WTC11 (cell line): ENCODE results near the gene ORM2. TPM values are rescaled to one million over a fixed set of nuclear protein-coding genes. Genes with fewer than 3 reads are reported as not detected.

ENCODE experiments used
- ATAC-seq: fragments of 200-7000 bp; cut with Tn5 transposase; 2 replicates; pipeline ENCODE4 v1.10.0; 2021; ENCODE audit warnings: mild to moderate bottlenecking, moderate library complexity
- CTCF ChIA-PET: fragments of 300-600 bp; sonication (Branson Sonifier 250); formaldehyde crosslinking; loops from one replicate; lab custom pipeline; 2021; ENCODE audit warnings: antibody characterized with exemption; lab: Charles Lee
- POLR2A ChIA-PET: fragments of 350-600 bp; sonication (Branson Sonifier 250); formaldehyde crosslinking; loops from one replicate; lab custom pipeline; 2021; ENCODE audit warnings: antibody characterized with exemption; lab: Charles Lee
- DNase-seq: peaks from one replicate; pipeline ENCODE4 v3.0.0; 2021; ENCODE audit warnings: low spot score
- H3K27ac Mint-ChIP-seq: 2 replicates; pipeline ENCODE4 v1.8.0; 2021; ENCODE audit warnings: mixed read lengths
- H3K27me3 Mint-ChIP-seq: 2 replicates; pipeline ENCODE4 v1.8.0; 2021; ENCODE audit warnings: low read depth, mild to moderate bottlenecking, moderate library complexity, mixed read lengths
- H3K36me3 Mint-ChIP-seq: 2 replicates; pipeline ENCODE4 v1.8.0; 2021; ENCODE audit warnings: mixed read lengths
- H3K4me1 Mint-ChIP-seq: 2 replicates; pipeline ENCODE4 v1.8.0; 2022; ENCODE audit warnings: mixed read lengths
- H3K4me3 Mint-ChIP-seq: 2 replicates; pipeline ENCODE4 v1.8.0; 2021; ENCODE audit warnings: mild to moderate bottlenecking, moderate library complexity, mixed read lengths
- H3K9me3 Mint-ChIP-seq: 2 replicates; pipeline ENCODE4 v1.8.0; 2021; ENCODE audit warnings: mixed read lengths
- ESRRA ChIP-seq: sonication (generic); formaldehyde crosslinking; IDR thresholded peaks from 2 replicates; pipeline ENCODE4 v1.8.1; 2022; ENCODE audit warnings: mild to moderate bottlenecking, missing genetic modification reagents, borderline replicate concordance
- ETV6 ChIP-seq: sonication (generic); formaldehyde crosslinking; IDR thresholded peaks from 2 replicates; pipeline ENCODE4 v1.8.1; 2022; ENCODE audit warnings: mild to moderate bottlenecking, missing genetic modification reagents
- GRHL2 ChIP-seq: fragments of 250-450 bp; sonication (Bioruptor Pico); IDR thresholded peaks from 2 replicates; pipeline ENCODE4 v1.8.0; 2022; ENCODE audit warnings: mild to moderate bottlenecking, moderate library complexity; ENCODE audit not compliant: insufficient replicate concordance, severe bottlenecking
- IRF1 ChIP-seq: sonication (generic); formaldehyde crosslinking; IDR thresholded peaks from 2 replicates; pipeline ENCODE4 v1.8.0; 2023; ENCODE audit warnings: missing genetic modification reagents
- MYBL2 ChIP-seq: sonication (generic); formaldehyde crosslinking; IDR thresholded peaks from 2 replicates; pipeline ENCODE4 v1.8.1; 2023; ENCODE audit warnings: mild to moderate bottlenecking, moderate library complexity, missing genetic modification reagents
- NFATC4 ChIP-seq: fragments of 250-450 bp; sonication (Bioruptor Pico); IDR thresholded peaks from 2 replicates; pipeline ENCODE4 v1.9.0; 2021; ENCODE audit warnings: mild to moderate bottlenecking
- NR1H2 ChIP-seq: sonication (generic); formaldehyde crosslinking; IDR thresholded peaks from 2 replicates; pipeline ENCODE4 v1.9.0; 2021; ENCODE audit warnings: mild to moderate bottlenecking, moderate library complexity, missing genetic modification reagents
- SMAD4 ChIP-seq: sonication (generic); formaldehyde crosslinking; IDR thresholded peaks from 2 replicates; pipeline ENCODE4 v1.8.0; 2022; ENCODE audit warnings: mild to moderate bottlenecking, missing genetic modification reagents
- TEAD4 ChIP-seq: sonication (generic); formaldehyde crosslinking; IDR thresholded peaks from 2 replicates; pipeline ENCODE4 v1.8.0; 2022; ENCODE audit warnings: mild to moderate bottlenecking, missing genetic modification reagents
- ZNF232 ChIP-seq: sonication (generic); formaldehyde crosslinking; IDR thresholded peaks from 2 replicates; pipeline ENCODE4 v1.8.0; 2022; ENCODE audit warnings: mild to moderate bottlenecking, missing genetic modification reagents
- ZNF263 ChIP-seq: sonication (generic); formaldehyde crosslinking; IDR thresholded peaks from 2 replicates; pipeline ENCODE4 v1.8.1; 2022; ENCODE audit warnings: low read depth, mild to moderate bottlenecking, moderate library complexity, missing genetic modification reagents
- ZNF423 ChIP-seq: fragments of 250-450 bp; sonication (Bioruptor Pico); IDR thresholded peaks from 2 replicates; pipeline ENCODE4 v2.1.2; 2022; ENCODE audit warnings: mild to moderate bottlenecking, moderate library complexity
- ZNF532 ChIP-seq: fragments of 250-450 bp; sonication (Bioruptor Pico); IDR thresholded peaks from 2 replicates; pipeline ENCODE4 v1.9.0; 2021; ENCODE audit warnings: mild to moderate bottlenecking, borderline replicate concordance
- total RNA-seq: library from RNA; stranded (reverse); gene quantifications from 3 replicates; pipeline ENCODE4 v1.2.3, GENCODE V29; 2021
- TF ChIP-seq, protein P1 (sequence below): sonication (generic); formaldehyde crosslinking; IDR thresholded peaks from 2 replicates; pipeline ENCODE4 v1.8.1; 2023; ENCODE audit warnings: mild to moderate bottlenecking, missing genetic modification reagents, borderline replicate concordance
- TF ChIP-seq, protein P2 (sequence below): sonication (generic); formaldehyde crosslinking; IDR thresholded peaks from 2 replicates; pipeline ENCODE4 v1.8.0; 2022; ENCODE audit warnings: mild to moderate bottlenecking, missing genetic modification reagents
- TF ChIP-seq, protein P3 (sequence below): sonication (generic); formaldehyde crosslinking; IDR thresholded peaks from 2 replicates; pipeline ENCODE4 v1.8.1; 2022; ENCODE audit warnings: mild to moderate bottlenecking, missing genetic modification reagents, moderate library complexity, borderline replicate concordance
- TF ChIP-seq, protein P4 (sequence below): sonication (generic); formaldehyde crosslinking; IDR thresholded peaks from 2 replicates; pipeline ENCODE4 v1.8.0; 2022; ENCODE audit warnings: mild to moderate bottlenecking, missing genetic modification reagents
- TF ChIP-seq, protein P5 (sequence below): fragments of 200-600 bp; IDR thresholded peaks from 2 replicates; pipeline ENCODE4 v1.8.0; 2022; ENCODE audit warnings: antibody characterized with exemption

The ORM2 gene
- total RNA-seq, 1 experiment from 2014 or later, result 1.6 TPM

DNA sequence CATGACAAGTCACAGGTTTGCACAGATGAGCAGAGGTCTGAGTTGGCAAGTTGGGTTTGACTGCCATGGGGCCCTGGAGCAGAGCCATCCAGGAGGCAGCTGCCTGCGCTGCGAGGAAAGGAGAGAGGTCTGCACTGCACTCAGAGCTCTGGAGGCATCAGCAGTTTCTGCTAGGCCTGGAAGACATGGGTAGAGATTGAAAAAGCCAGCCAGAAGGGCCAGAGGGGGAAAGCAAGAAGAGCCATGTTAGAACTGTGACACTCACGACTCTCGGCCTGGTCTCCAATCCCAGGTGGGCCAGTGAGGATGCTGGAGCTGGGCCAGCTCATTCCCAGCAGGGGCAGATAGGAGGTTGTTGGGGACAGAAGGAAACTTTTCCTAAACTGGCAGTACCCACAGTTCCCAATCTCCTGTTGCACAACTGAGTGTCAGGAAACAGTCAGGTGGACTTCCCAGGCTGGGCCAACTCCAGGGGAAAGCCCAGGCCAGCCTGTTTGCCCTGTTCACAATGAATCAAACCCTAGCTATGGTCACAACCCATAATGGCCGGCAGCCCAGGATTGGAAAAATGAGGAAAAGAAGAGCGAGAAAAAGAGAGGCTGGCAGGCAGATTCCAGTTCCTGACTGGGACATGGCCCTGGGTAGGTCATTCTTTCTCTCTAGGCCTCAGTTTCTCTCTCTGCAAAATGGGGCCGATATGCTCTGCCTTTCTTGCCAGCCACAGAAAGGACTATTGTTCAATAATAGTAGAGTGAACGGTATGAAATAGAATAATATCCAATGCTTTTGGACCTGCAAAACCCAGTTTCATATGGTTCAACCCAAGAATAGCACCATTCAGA is 14.6 kb upstream of the ORM2 start (continued):
- TF ChIP-seq, protein P1, sequence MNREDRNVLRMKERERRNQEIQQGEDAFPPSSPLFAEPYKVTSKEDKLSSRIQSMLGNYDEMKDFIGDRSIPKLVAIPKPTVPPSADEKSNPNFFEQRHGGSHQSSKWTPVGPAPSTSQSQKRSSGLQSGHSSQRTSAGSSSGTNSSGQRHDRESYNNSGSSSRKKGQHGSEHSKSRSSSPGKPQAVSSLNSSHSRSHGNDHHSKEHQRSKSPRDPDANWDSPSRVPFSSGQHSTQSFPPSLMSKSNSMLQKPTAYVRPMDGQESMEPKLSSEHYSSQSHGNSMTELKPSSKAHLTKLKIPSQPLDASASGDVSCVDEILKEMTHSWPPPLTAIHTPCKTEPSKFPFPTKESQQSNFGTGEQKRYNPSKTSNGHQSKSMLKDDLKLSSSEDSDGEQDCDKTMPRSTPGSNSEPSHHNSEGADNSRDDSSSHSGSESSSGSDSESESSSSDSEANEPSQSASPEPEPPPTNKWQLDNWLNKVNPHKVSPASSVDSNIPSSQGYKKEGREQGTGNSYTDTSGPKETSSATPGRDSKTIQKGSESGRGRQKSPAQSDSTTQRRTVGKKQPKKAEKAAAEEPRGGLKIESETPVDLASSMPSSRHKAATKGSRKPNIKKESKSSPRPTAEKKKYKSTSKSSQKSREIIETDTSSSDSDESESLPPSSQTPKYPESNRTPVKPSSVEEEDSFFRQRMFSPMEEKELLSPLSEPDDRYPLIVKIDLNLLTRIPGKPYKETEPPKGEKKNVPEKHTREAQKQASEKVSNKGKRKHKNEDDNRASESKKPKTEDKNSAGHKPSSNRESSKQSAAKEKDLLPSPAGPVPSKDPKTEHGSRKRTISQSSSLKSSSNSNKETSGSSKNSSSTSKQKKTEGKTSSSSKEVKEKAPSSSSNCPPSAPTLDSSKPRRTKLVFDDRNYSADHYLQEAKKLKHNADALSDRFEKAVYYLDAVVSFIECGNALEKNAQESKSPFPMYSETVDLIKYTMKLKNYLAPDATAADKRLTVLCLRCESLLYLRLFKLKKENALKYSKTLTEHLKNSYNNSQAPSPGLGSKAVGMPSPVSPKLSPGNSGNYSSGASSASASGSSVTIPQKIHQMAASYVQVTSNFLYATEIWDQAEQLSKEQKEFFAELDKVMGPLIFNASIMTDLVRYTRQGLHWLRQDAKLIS (CRISPR knock-in tag), result no peak
- TF ChIP-seq ZNF263 (CRISPR knock-in tag) (no peak), ESRRA (CRISPR knock-in tag) (no peak), ZNF532 (CRISPR knock-in tag) (no peak)

GRCh38 chr9:114315723-114316363 is 13.8 kb upstream of the ORM2 start:
- ChIA-PET POLR2A (no interaction called here), CTCF (interaction anchor here (1.5 to 2.1 kb wide), 2 partner anchors 208 to 233 kb away, joined by 7 read pairs; no protein-coding TSS in a partner anchor)
- ATAC-seq, result no peak
- Mint-ChIP-seq H3K4me1 (0 out of 2 replicates have a peak, but pooled peaks cover 3% of the 10 kb centered on the region), H3K27ac (no peak overlapping the region), H3K27me3 (peaks cover 5% of the 10 kb centered on the region), H3K9me3 (peaks cover 5% of the 10 kb centered on the region; the same call in 1 of the 2 replicates), H3K36me3 (no peaks in the 10 kb centered on the region), H3K4me3 (no peak overlapping the region)
- DNase-seq, result no peak
- TF ChIP-seq MYBL2 (CRISPR knock-in tag) (no peak), ZNF423 (CRISPR knock-in tag) (no peak), SMAD4 (CRISPR knock-in tag) (no peak), ZNF232 (CRISPR knock-in tag) (no peak), NFATC4 (no peak), IRF1 (CRISPR knock-in tag) (no peak), NR1H2 (CRISPR knock-in tag) (no peak), GRHL2 (CRISPR knock-in tag) (no peak), TEAD4 (no peak), ETV6 (CRISPR knock-in tag) (no peak)
- TF ChIP-seq, protein P2, sequence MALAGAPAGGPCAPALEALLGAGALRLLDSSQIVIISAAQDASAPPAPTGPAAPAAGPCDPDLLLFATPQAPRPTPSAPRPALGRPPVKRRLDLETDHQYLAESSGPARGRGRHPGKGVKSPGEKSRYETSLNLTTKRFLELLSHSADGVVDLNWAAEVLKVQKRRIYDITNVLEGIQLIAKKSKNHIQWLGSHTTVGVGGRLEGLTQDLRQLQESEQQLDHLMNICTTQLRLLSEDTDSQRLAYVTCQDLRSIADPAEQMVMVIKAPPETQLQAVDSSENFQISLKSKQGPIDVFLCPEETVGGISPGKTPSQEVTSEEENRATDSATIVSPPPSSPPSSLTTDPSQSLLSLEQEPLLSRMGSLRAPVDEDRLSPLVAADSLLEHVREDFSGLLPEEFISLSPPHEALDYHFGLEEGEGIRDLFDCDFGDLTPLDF, result no peak
- TF ChIP-seq, protein P3, sequence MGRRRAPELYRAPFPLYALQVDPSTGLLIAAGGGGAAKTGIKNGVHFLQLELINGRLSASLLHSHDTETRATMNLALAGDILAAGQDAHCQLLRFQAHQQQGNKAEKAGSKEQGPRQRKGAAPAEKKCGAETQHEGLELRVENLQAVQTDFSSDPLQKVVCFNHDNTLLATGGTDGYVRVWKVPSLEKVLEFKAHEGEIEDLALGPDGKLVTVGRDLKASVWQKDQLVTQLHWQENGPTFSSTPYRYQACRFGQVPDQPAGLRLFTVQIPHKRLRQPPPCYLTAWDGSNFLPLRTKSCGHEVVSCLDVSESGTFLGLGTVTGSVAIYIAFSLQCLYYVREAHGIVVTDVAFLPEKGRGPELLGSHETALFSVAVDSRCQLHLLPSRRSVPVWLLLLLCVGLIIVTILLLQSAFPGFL (CRISPR knock-in tag), result no peak
- TF ChIP-seq, protein P4, sequence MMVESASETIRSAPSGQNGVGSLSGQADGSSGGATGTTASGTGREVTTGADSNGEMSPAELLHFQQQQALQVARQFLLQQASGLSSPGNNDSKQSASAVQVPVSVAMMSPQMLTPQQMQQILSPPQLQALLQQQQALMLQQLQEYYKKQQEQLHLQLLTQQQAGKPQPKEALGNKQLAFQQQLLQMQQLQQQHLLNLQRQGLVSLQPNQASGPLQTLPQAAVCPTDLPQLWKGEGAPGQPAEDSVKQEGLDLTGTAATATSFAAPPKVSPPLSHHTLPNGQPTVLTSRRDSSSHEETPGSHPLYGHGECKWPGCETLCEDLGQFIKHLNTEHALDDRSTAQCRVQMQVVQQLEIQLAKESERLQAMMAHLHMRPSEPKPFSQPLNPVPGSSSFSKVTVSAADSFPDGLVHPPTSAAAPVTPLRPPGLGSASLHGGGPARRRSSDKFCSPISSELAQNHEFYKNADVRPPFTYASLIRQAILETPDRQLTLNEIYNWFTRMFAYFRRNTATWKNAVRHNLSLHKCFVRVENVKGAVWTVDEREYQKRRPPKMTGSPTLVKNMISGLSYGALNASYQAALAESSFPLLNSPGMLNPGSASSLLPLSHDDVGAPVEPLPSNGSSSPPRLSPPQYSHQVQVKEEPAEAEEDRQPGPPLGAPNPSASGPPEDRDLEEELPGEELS (CRISPR knock-in tag), result no peak
- TF ChIP-seq, protein P5, sequence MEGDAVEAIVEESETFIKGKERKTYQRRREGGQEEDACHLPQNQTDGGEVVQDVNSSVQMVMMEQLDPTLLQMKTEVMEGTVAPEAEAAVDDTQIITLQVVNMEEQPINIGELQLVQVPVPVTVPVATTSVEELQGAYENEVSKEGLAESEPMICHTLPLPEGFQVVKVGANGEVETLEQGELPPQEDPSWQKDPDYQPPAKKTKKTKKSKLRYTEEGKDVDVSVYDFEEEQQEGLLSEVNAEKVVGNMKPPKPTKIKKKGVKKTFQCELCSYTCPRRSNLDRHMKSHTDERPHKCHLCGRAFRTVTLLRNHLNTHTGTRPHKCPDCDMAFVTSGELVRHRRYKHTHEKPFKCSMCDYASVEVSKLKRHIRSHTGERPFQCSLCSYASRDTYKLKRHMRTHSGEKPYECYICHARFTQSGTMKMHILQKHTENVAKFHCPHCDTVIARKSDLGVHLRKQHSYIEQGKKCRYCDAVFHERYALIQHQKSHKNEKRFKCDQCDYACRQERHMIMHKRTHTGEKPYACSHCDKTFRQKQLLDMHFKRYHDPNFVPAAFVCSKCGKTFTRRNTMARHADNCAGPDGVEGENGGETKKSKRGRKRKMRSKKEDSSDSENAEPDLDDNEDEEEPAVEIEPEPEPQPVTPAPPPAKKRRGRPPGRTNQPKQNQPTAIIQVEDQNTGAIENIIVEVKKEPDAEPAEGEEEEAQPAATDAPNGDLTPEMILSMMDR, result no peak
